HG02870 (cell line): ENCODE measurements around the gene PRRX1.

Experiments
- ATAC-seq: cut with Tn5 transposase; IDR thresholded peaks from one replicate; pipeline ENCODE4 v1.9.1; 2021; ENCODE audit warnings: mild to moderate bottlenecking, moderate library complexity; ENCODE audit not compliant: unreplicated experiment

The PRRX1 gene

GRCh38 chr1:170686291-170686690 lies 22.4 kb downstream of the PRRX1 start:
- ATAC-seq, result no peak

GRCh38 chr1:170687621-170688020 lies 23.7 kb downstream of the PRRX1 start:
- ATAC-seq, result no peak

GRCh38 chr1:170691258-170691657 lies 27.3 kb downstream of the PRRX1 start:
- ATAC-seq, result no peak

GRCh38 chr1:170692866-170693575 lies 29.1 kb downstream of the PRRX1 start:
- no peak for ATAC-seq

- no peak for ATAC-seq
Measured at GRCh38 chr1:170694172-170694926, 30.4 kb downstream of the PRRX1 start.

GRCh38 chr1:170695955-170696590 lies 32.1 kb downstream of the PRRX1 start:
- ATAC-seq, result no peak

GRCh38 chr1:170696591-170697290 lies 32.8 kb downstream of the PRRX1 start:
- ATAC-seq, result no peak

GRCh38 chr1:170697316-170697715 lies 33.4 kb downstream of the PRRX1 start:
- no peak for ATAC-seq

- no peak for ATAC-seq
Measured at GRCh38 chr1:170698301-170699275, 34.7 kb downstream of the PRRX1 start.

GRCh38 chr1:170699696-170700095 lies 35.8 kb downstream of the PRRX1 start:
- ATAC-seq, result no peak

GRCh38 chr1:170700842-170701615 lies 37.1 kb downstream of the PRRX1 start:
- ATAC-seq, result no peak

- ATAC-seq, result no peak
Measured at GRCh38 chr1:170701962-170702361, 38.0 kb downstream of the PRRX1 start.

- ATAC-seq, result no peak
Measured at GRCh38 chr1:170703591-170703990, 39.7 kb downstream of the PRRX1 start.

GRCh38 chr1:170704256-170704655 lies 40.3 kb downstream of the PRRX1 start:
- ATAC-seq, result no peak

- ATAC-seq, result no peak
Measured at GRCh38 chr1:170705981-170706380, 42.0 kb downstream of the PRRX1 start.

- ATAC-seq, result no peak
Measured at GRCh38 chr1:170707117-170707516, 43.2 kb downstream of the PRRX1 start.

GRCh38 chr1:170707959-170708655 lies 44.2 kb downstream of the PRRX1 start:
- no peak for ATAC-seq

GRCh38 chr1:170711682-170712081 lies 47.8 kb downstream of the PRRX1 start:
- no peak for ATAC-seq

GRCh38 chr1:170714163-170714562 lies 50.2 kb downstream of the PRRX1 start:
- no peak for ATAC-seq
